ENCODE results near the gene UHRF1.
"Not testable (repeated sequence)": the region's sequence is repeated elsewhere in the genome, so short reads cannot be mapped to it uniquely, and the experiment has no call there.

UHRF1 gene

GRCh38 chr19:4909156-4909896 is at the start of gene UHRF1:
UHRF1 (plus strand) TSS chr19:4909501; CDS start chr19:4910886, 1,385 bp downstream.
- peak; percentile 59 for DNase-seq

- no peak for DNase-seq
Measured at GRCh38 chr19:4859697-4860096, 49.6 kb upstream of the UHRF1 start.

- peak; percentile 63 for DNase-seq
Measured at GRCh38 chr19:4861147-4861546, 48.2 kb upstream of the UHRF1 start.

- no peak for DNase-seq
Measured at GRCh38 chr19:4866595-4867424, 42.5 kb upstream of the UHRF1 start.

GRCh38 chr19:4867534-4868285 is 41.6 kb upstream of the UHRF1 start, which contains the start of gene PLIN3:
PLIN3 (minus strand) TSS chr19:4867667; CDS start chr19:4861394, 6,273 bp downstream.
- DNase-seq = no peak

- no peak for DNase-seq
Measured at GRCh38 chr19:4868286-4868834, 40.9 kb upstream of the UHRF1 start.

- no peak for DNase-seq
Measured at GRCh38 chr19:4870025-4870700, 39.1 kb upstream of the UHRF1 start.

GRCh38 chr19:4871711-4872110 is 37.6 kb upstream of the UHRF1 start:
- DNase-seq = no peak

- DNase-seq = no peak
Measured at GRCh38 chr19:4873930-4874329, 35.4 kb upstream of the UHRF1 start.

- no peak for DNase-seq
Measured at GRCh38 chr19:4877753-4878490, 31.4 kb upstream of the UHRF1 start.

- no peak for DNase-seq
Measured at GRCh38 chr19:4878491-4878968, 30.8 kb upstream of the UHRF1 start.

GRCh38 chr19:4879041-4879440 is 30.3 kb upstream of the UHRF1 start:
- DNase-seq = no peak

GRCh38 chr19:4882874-4883273 is 26.4 kb upstream of the UHRF1 start:
- not testable (repeated sequence) for DNase-seq

- not testable (repeated sequence) for DNase-seq
Measured at GRCh38 chr19:4884993-4885392, 24.3 kb upstream of the UHRF1 start.

- not testable (repeated sequence) for DNase-seq
Measured at GRCh38 chr19:4887803-4888202, 21.5 kb upstream of the UHRF1 start.

GRCh38 chr19:4889034-4889815 is 20.1 kb upstream of the UHRF1 start:
- DNase-seq = no peak

GRCh38 chr19:4891066-4891465 is 18.2 kb upstream of the UHRF1 start:
- DNase-seq = no peak

- not testable (repeated sequence) for DNase-seq
Measured at GRCh38 chr19:4892962-4893361, 16.3 kb upstream of the UHRF1 start.

GRCh38 chr19:4896372-4896771 is 12.9 kb upstream of the UHRF1 start:
- DNase-seq = no peak

- DNase-seq = no peak
Measured at GRCh38 chr19:4897146-4897545, 12.2 kb upstream of the UHRF1 start.

- DNase-seq = not testable (repeated sequence)
Measured at GRCh38 chr19:4900879-4901278, 8.4 kb upstream of the UHRF1 start.
